H1 (cell line): ENCODE measurements around the gene COL6A5. TPM values are rescaled to one million over a fixed set of nuclear protein-coding genes. Genes with fewer than 3 reads are reported as not detected.

Experiments
- CBX5 ChIP-seq: fragments of 300-800, 300-1000 bp; sonication (generic); IDR thresholded peaks from 2 replicates; pipeline ENCODE4 v1.7.1; 2016; ENCODE audit warnings: antibody characterized with exemption, low read length, low read depth
- HDAC2 ChIP-seq, 2 experiments: fragments of 300-600 bp in 1 of 2; sonication (generic) in 1 of 2; IDR thresholded peaks; 2 replicates each; pipeline ENCODE4 v1.6.1; 2011 to 2012; ENCODE audit warnings: low read depth in 2 of 2, low read length in 2 of 2, mild to moderate bottlenecking in 2 of 2, moderate library complexity in 2 of 2, borderline replicate concordance in 1 of 2, inconsistent platforms in 1 of 2
- JUND ChIP-seq: IDR thresholded peaks from 2 replicates; pipeline ENCODE4 v1.6.1; 2011; ENCODE audit warnings: mild to moderate bottlenecking, improper control_type of control experiment, low read length
- MAFK ChIP-seq: IDR thresholded peaks from 2 replicates; pipeline ENCODE4 v1.6.1; 2012; ENCODE audit warnings: low read depth, mild to moderate bottlenecking, improper control_type of control experiment, low read length
- polyA plus RNA-seq, 7 experiments: library from polyadenylated mRNA; depleted of rRNA in 3 of 7; stranded (reverse) in 5 of 7; unstranded in 2 of 7; fragments of >200 nt in 5 of 7; fragments of 200-250 nt in 2 of 7; gene quantifications; 1 replicate in 5 of 7; 2 replicates in 1 of 7; 4 replicates in 1 of 7; pipeline versions ENCODE4 v1.2.1 to v1.2.3, GENCODE V29; 2011 to 2013; ENCODE audit warnings: missing spikeins in 2 of 7, mixed read lengths in 2 of 7
- total RNA-seq: library from RNA; stranded (reverse); fragmentation: NEBNext Ultra II Directional; extraction: Animal tissue kit (Norgen Biotek cat#: 25700); gene quantifications from 2 replicates; pipeline ENCODE4 v1.2.1, GENCODE V29; 2021
- TF ChIP-seq, protein P1 (sequence below): fragments of 300-600 bp; sonication (generic); IDR thresholded peaks from 2 replicates; pipeline ENCODE4 v1.7.1; 2012; ENCODE audit warnings: low read length, moderate library complexity, mild to moderate bottlenecking, inconsistent platforms; ENCODE audit not compliant: insufficient replicate concordance

The COL6A5 gene
- total and polyA plus RNA-seq, 2 of the 8 experiments (the other 6 are each of a cell fraction or from before 2014, with no cell fraction given), result 0.05 to 0.06 TPM

DNA sequence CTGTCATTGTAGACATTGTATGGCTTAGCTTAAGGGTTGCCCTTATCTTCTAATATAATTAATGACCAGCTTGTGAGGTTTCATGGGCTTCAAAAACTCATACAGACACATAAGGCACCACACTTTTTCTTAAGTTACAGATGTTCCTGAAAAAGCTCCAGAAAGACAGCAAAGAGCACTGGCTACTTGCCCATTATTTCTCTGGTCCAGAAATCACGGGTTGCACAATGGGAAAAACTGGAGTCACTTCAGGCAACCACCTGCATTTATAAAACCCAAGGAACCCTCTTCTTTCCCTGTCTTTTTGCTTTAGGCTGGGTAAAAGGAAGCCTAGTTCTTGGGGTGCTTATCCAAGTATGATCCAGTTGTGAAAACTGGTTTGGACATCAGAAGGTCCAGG lies 169.2 kb downstream of the COL6A5 start (continued):
- TF ChIP-seq MAFK (no peak), CBX5 (no peak), JUND (no peak), HDAC2 (IDR thresholded peaks at IDR 0.05; ENCODE audit: borderline replicate concordance in 1 of 2, low read depth in 2 of 2, low read length in 2 of 2) (no peak)
- TF ChIP-seq, protein P1, sequence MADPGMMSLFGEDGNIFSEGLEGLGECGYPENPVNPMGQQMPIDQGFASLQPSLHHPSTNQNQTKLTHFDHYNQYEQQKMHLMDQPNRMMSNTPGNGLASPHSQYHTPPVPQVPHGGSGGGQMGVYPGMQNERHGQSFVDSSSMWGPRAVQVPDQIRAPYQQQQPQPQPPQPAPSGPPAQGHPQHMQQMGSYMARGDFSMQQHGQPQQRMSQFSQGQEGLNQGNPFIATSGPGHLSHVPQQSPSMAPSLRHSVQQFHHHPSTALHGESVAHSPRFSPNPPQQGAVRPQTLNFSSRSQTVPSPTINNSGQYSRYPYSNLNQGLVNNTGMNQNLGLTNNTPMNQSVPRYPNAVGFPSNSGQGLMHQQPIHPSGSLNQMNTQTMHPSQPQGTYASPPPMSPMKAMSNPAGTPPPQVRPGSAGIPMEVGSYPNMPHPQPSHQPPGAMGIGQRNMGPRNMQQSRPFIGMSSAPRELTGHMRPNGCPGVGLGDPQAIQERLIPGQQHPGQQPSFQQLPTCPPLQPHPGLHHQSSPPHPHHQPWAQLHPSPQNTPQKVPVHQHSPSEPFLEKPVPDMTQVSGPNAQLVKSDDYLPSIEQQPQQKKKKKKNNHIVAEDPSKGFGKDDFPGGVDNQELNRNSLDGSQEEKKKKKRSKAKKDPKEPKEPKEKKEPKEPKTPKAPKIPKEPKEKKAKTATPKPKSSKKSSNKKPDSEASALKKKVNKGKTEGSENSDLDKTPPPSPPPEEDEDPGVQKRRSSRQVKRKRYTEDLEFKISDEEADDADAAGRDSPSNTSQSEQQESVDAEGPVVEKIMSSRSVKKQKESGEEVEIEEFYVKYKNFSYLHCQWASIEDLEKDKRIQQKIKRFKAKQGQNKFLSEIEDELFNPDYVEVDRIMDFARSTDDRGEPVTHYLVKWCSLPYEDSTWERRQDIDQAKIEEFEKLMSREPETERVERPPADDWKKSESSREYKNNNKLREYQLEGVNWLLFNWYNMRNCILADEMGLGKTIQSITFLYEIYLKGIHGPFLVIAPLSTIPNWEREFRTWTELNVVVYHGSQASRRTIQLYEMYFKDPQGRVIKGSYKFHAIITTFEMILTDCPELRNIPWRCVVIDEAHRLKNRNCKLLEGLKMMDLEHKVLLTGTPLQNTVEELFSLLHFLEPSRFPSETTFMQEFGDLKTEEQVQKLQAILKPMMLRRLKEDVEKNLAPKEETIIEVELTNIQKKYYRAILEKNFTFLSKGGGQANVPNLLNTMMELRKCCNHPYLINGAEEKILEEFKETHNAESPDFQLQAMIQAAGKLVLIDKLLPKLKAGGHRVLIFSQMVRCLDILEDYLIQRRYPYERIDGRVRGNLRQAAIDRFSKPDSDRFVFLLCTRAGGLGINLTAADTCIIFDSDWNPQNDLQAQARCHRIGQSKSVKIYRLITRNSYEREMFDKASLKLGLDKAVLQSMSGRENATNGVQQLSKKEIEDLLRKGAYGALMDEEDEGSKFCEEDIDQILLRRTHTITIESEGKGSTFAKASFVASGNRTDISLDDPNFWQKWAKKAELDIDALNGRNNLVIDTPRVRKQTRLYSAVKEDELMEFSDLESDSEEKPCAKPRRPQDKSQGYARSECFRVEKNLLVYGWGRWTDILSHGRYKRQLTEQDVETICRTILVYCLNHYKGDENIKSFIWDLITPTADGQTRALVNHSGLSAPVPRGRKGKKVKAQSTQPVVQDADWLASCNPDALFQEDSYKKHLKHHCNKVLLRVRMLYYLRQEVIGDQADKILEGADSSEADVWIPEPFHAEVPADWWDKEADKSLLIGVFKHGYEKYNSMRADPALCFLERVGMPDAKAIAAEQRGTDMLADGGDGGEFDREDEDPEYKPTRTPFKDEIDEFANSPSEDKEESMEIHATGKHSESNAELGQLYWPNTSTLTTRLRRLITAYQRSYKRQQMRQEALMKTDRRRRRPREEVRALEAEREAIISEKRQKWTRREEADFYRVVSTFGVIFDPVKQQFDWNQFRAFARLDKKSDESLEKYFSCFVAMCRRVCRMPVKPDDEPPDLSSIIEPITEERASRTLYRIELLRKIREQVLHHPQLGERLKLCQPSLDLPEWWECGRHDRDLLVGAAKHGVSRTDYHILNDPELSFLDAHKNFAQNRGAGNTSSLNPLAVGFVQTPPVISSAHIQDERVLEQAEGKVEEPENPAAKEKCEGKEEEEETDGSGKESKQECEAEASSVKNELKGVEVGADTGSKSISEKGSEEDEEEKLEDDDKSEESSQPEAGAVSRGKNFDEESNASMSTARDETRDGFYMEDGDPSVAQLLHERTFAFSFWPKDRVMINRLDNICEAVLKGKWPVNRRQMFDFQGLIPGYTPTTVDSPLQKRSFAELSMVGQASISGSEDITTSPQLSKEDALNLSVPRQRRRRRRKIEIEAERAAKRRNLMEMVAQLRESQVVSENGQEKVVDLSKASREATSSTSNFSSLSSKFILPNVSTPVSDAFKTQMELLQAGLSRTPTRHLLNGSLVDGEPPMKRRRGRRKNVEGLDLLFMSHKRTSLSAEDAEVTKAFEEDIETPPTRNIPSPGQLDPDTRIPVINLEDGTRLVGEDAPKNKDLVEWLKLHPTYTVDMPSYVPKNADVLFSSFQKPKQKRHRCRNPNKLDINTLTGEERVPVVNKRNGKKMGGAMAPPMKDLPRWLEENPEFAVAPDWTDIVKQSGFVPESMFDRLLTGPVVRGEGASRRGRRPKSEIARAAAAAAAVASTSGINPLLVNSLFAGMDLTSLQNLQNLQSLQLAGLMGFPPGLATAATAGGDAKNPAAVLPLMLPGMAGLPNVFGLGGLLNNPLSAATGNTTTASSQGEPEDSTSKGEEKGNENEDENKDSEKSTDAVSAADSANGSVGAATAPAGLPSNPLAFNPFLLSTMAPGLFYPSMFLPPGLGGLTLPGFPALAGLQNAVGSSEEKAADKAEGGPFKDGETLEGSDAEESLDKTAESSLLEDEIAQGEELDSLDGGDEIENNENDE, result no peak
- TF ChIP-seq, all 59 proteins: peak for 0
